GM23338 (cell line): ENCODE measurements around the gene BTN2A1. TPM values are rescaled to one million over a fixed set of nuclear protein-coding genes. Genes with fewer than 3 reads are reported as not detected.

Experiments
- ATAC-seq: fragments of 200-7000 bp; cut with Tn5 transposase; 3 replicates; pipeline ENCODE4 v1.9.1; 2020
- DNase-seq: peaks from one replicate; pipeline ENCODE4 v3.0.0-alpha.2; 2015; ENCODE audit warnings: low spot score
- H2AFZ ChIP-seq: fragments of 200-600 bp; sonication (generic); 2 replicates; pipeline ENCODE4 v1.8.0; 2016; ENCODE audit warnings: antibody characterized with exemption, mild to moderate bottlenecking, moderate library complexity
- H3F3A ChIP-seq: fragments of 200-600 bp; sonication (generic); replicated peaks from 2 replicates; pipeline ENCODE4 v1.8.0; 2017; ENCODE audit warnings: antibody characterized with exemption, mixed run types, low read depth
- H3K27ac ChIP-seq: fragments of 200-600 bp; sonication (generic); 2 replicates; pipeline ENCODE4 v1.6.1; 2016; ENCODE audit warnings: low read depth
- H3K27me3 ChIP-seq: fragments of 200-600 bp; sonication (generic); 2 replicates; pipeline ENCODE4 v1.8.0; 2016; ENCODE audit warnings: mild to moderate bottlenecking, mixed run types, moderate library complexity; ENCODE audit not compliant: insufficient read depth
- H3K36me3 ChIP-seq: fragments of 200-600 bp; sonication (generic); 2 replicates; pipeline ENCODE4 v1.8.0; 2016; ENCODE audit warnings: mild to moderate bottlenecking; ENCODE audit not compliant: insufficient read depth
- H3K4me1 ChIP-seq: fragments of 200-600 bp; sonication (generic); 2 replicates; pipeline ENCODE4 v1.8.0; 2016; ENCODE audit warnings: mild to moderate bottlenecking, moderate library complexity; ENCODE audit not compliant: insufficient read depth
- H3K4me2 ChIP-seq: fragments of 200-600 bp; sonication (generic); 2 replicates; pipeline ENCODE4 v1.7.1; 2017; ENCODE audit warnings: mixed run types
- H3K4me3 ChIP-seq: fragments of 200-600 bp; sonication (generic); 2 replicates; pipeline ENCODE4 v1.6.1; 2016; ENCODE audit warnings: mixed run types
- H3K79me2 ChIP-seq: fragments of 200-600 bp; sonication (generic); replicated peaks from 2 replicates; pipeline ENCODE4 v1.8.0; 2017; ENCODE audit warnings: mild to moderate bottlenecking; ENCODE audit not compliant: insufficient read depth
- H3K9me2 ChIP-seq: fragments of 200-600 bp; sonication (generic); 2 replicates; pipeline ENCODE4 v1.8.0; 2017; ENCODE audit not compliant: insufficient read depth
- H4K20me1 ChIP-seq: fragments of 200-600 bp; sonication (generic); replicated peaks from 2 replicates; pipeline ENCODE4 v1.8.0; 2017; ENCODE audit warnings: mild to moderate bottlenecking; ENCODE audit not compliant: insufficient read depth
- H3K27ac Mint-ChIP-seq: 2 replicates; pipeline ENCODE4 v1.8.0; 2020; ENCODE audit warnings: inconsistent platforms, mild to moderate bottlenecking, moderate library complexity, mixed read lengths
- H3K27me3 Mint-ChIP-seq: 3 replicates; pipeline ENCODE4 v1.8.0; 2022; ENCODE audit warnings: low read depth, mild to moderate bottlenecking, moderate library complexity, mixed read lengths, inconsistent platforms; ENCODE audit not compliant: insufficient read depth, poor library complexity
- H3K36me3 Mint-ChIP-seq: 3 replicates; pipeline ENCODE4 v1.8.0; 2021; ENCODE audit warnings: low read depth, mild to moderate bottlenecking, inconsistent platforms, moderate library complexity, mixed read lengths
- H3K4me1 Mint-ChIP-seq: 3 replicates; pipeline ENCODE4 v1.8.0; 2020; ENCODE audit warnings: mild to moderate bottlenecking, inconsistent platforms, mixed read lengths
- H3K4me3 Mint-ChIP-seq: 3 replicates; pipeline ENCODE4 v1.8.0; 2021; ENCODE audit warnings: moderate library complexity, mild to moderate bottlenecking, inconsistent platforms, mixed read lengths
- H3K9me3 Mint-ChIP-seq: 3 replicates; pipeline ENCODE4 v1.8.0; 2020; ENCODE audit warnings: moderate library complexity, mild to moderate bottlenecking, inconsistent platforms, mixed read lengths
- CREB1 ChIP-seq: fragments of 250-450 bp; sonication (Bioruptor Pico); IDR thresholded peaks from 2 replicates; pipeline ENCODE4 v1.5.0; 2020; ENCODE audit warnings: low read depth, mild to moderate bottlenecking, moderate library complexity
- EZH2 ChIP-seq: fragments of 200-600 bp; sonication (generic); IDR thresholded peaks from one replicate; pipeline ENCODE4 v1.8.0; 2017; ENCODE audit warnings: antibody characterized with exemption, mild to moderate bottlenecking, low read depth; ENCODE audit not compliant: unreplicated experiment
- EZH2phosphoT487 ChIP-seq: fragments of 200-600 bp; sonication (generic); IDR thresholded peaks from one replicate; pipeline ENCODE4 v1.8.1; 2018; ENCODE audit warnings: antibody characterized with exemption; ENCODE audit not compliant: unreplicated experiment
- JUNB ChIP-seq: IDR thresholded peaks from one replicate; pipeline ENCODE4 v1.6.1; 2016; ENCODE audit warnings: antibody characterized with exemption; ENCODE audit not compliant: unreplicated experiment
- NANOG ChIP-seq: IDR thresholded peaks from 2 replicates; pipeline ENCODE4 v1.6.1; 2016; ENCODE audit warnings: antibody characterized with exemption, borderline replicate concordance
- POLR2AphosphoS5 ChIP-seq: IDR thresholded peaks from 2 replicates; pipeline ENCODE4 v1.6.1; 2016; ENCODE audit warnings: antibody characterized with exemption, low read depth
- STAT1 ChIP-seq: IDR thresholded peaks from one replicate; pipeline ENCODE4 v1.6.1; 2016; ENCODE audit warnings: antibody characterized with exemption; ENCODE audit not compliant: unreplicated experiment
- ZNF114 ChIP-seq: fragments of 250-450 bp; sonication (Bioruptor Pico); IDR thresholded peaks from 2 replicates; pipeline ENCODE4 v1.5.0; 2020; ENCODE audit warnings: mild to moderate bottlenecking, moderate library complexity
- ZNF331 ChIP-seq: fragments of 250-450 bp; sonication (Bioruptor Pico); IDR thresholded peaks from 2 replicates; pipeline ENCODE4 v1.5.0; 2020; ENCODE audit warnings: low read depth, mild to moderate bottlenecking, moderate library complexity
- polyA plus RNA-seq: library from polyadenylated mRNA; unstranded; fragments of >200 nt; fragmentation: Nextera tagmentation; extraction: Ambion mirVana; gene quantifications from 2 replicates; pipeline ENCODE4 v1.2.1, GENCODE V29; 2016
- total RNA-seq: library from RNA; depleted of rRNA; stranded (reverse); fragments of >200 nt; shearing (Covaris generic); gene quantifications from 2 replicates; pipeline ENCODE4 v1.2.3, GENCODE V29; 2014
- TF ChIP-seq, protein P1 (sequence below): IDR thresholded peaks from 2 replicates; pipeline ENCODE4 v1.6.1; 2016; ENCODE audit warnings: antibody characterized with exemption
- TF ChIP-seq, protein P2 (sequence below), 2 experiments: fragments of 200-600 bp in 1 of 2; sonication (generic) in 1 of 2; conservative IDR thresholded peaks; 2 replicates each; pipeline versions ENCODE4 v1.5.1 to v1.6.1; 2016 to 2017; ENCODE audit warnings: antibody characterized with exemption in 2 of 2, low read depth in 2 of 2, mild to moderate bottlenecking in 2 of 2, moderate library complexity in 1 of 2
- TF ChIP-seq, protein P3 (sequence below): fragments of 250-450 bp; sonication (Bioruptor Pico); IDR thresholded peaks from 2 replicates; pipeline ENCODE4 v1.5.0; 2020; ENCODE audit warnings: mild to moderate bottlenecking, moderate library complexity

BTN2A1 gene
- total and polyA plus RNA-seq, 2 experiments from 2014 or later = 6.3 to 7.0 TPM

DNA sequence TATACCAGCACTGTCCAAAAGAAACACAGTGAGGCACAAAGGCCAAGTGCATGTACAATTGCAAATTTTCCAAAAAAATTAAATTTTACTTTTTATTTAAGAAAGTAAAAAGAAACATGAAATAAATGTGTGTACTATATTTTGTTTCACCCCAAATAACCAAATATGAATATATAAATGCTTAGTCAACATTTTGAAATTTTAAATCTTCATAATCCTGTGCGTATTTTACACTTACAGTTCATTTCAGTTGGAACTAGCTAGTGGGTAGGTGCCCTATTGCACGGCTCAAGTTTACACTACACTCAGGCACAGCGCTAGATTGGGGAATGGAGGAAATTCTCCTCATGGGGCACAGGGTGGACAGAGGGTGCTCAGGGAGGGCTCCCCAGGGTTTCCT is 35.4 kb upstream of the BTN2A1 start:
- no peaks in the 10 kb centered on the region for H3K9me2 ChIP-seq
- 0 out of 2 replicates have a peak, but pooled peaks cover 4% of the 10 kb centered on the region for H3F3A ChIP-seq
- DNase-seq = no peak
- Mint-ChIP-seq H3K4me1 (peaks cover 6% of the 10 kb centered on the region; the same call in 2 of the 3 replicates), H3K9me3 (peaks cover 17% of the 10 kb centered on the region), H3K36me3 (peaks cover 19% of the 10 kb centered on the region), H3K27me3 (no peaks in the 10 kb centered on the region), H3K4me3 (peak overlapping the region; percentile 53; the same call in 2 of the 3 replicates), H3K27ac (no peak overlapping the region)
- H3K27ac ChIP-seq = no peak overlapping the region
- no peaks in the 10 kb centered on the region for H3K4me1 ChIP-seq
- H3K4me2 ChIP-seq = peak overlapping the region; percentile 56
- peak overlapping the region; percentile 57; the same call in 1 of the 2 replicates for H3K4me3 ChIP-seq
- H3K27me3 ChIP-seq = no peaks in the 10 kb centered on the region
- H3K79me2 ChIP-seq = no peaks in the 10 kb centered on the region
- TF ChIP-seq JUNB (no peak), CREB1 (no peak), NANOG (no peak), ZNF114 (CRISPR knock-in tag) (no peak)
- no peaks in the 10 kb centered on the region for H3K36me3 ChIP-seq
- no peaks in the 10 kb centered on the region for H4K20me1 ChIP-seq
- H2AFZ ChIP-seq = no peak overlapping the region
- ATAC-seq = no peak

DNA sequence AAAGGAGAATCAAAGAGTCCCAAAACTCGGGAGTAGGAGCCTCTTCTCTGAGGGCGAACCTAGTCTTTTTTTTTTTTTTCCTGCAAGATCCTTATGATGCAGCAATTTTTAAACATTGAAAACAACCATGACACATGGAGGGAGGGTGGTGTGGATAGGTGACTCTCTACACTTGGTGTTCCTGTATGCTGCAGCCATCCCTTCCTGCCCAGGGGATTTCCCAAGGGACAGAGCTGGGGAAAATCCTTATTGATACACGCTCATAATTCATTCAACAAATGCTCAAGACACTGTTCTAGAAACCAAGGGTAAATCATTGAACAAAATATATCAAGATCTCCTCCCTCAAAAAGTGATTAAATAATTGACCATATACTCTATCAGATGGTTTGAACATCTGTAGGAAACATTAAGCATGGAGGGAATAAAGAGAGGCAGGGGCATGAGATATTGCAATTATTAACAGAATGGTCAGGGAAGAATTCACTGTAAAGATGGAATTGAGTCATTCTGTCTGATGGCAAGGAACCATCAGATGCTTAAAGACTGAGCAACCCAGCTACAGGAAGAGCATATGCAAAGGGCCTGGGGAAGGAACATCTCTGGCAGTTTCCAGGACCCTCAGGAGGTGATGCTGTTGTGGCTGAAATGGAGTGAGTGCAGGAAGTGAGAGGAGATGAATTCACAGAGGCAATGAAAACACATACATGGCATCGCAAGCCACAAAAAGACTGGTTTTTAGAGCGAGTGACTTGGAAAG is 30.9 kb upstream of the BTN2A1 start:
- Mint-ChIP-seq H3K27me3 (peaks cover 2% of the 10 kb centered on the region), H3K9me3 (no peaks in the 10 kb centered on the region; the same call in 2 of the 3 replicates), H3K4me1 (peaks cover 6% of the 10 kb centered on the region; the same call in 2 of the 3 replicates), H3K27ac (no peak overlapping the region), H3K36me3 (peaks cover 32% of the 10 kb centered on the region), H3K4me3 (no peak overlapping the region)
- Histone ChIP-seq H3K79me2 (no peaks in the 10 kb centered on the region), H3F3A (no peaks in the 10 kb centered on the region), H3K27me3 (no peaks in the 10 kb centered on the region), H3K4me2 (no peak overlapping the region), H3K4me3 (no peak overlapping the region), H3K9me2 (no peaks in the 10 kb centered on the region), H4K20me1 (no peaks in the 10 kb centered on the region), H3K27ac (no peak overlapping the region), H2AFZ (no peak overlapping the region), H3K36me3 (no peaks in the 10 kb centered on the region; the same call in 1 of the 2 replicates), H3K4me1 (no peaks in the 10 kb centered on the region)
- ATAC-seq (no peak), DNase-seq (no peak)
- TF ChIP-seq, protein P1, sequence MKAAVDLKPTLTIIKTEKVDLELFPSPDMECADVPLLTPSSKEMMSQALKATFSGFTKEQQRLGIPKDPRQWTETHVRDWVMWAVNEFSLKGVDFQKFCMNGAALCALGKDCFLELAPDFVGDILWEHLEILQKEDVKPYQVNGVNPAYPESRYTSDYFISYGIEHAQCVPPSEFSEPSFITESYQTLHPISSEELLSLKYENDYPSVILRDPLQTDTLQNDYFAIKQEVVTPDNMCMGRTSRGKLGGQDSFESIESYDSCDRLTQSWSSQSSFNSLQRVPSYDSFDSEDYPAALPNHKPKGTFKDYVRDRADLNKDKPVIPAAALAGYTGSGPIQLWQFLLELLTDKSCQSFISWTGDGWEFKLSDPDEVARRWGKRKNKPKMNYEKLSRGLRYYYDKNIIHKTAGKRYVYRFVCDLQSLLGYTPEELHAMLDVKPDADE = no peak
- no peak for TF ChIP-seq CREB1
- TF ChIP-seq EZH2phosphoT487 = no peak
- TF ChIP-seq POLR2AphosphoS5 = no peak
- no peak for TF ChIP-seq NANOG
- no peak for TF ChIP-seq EZH2
- no peak for TF ChIP-seq ZNF331
- TF ChIP-seq STAT1 = no peak
- no peak for TF ChIP-seq ZNF114 (CRISPR knock-in tag)
- TF ChIP-seq, protein P2, sequence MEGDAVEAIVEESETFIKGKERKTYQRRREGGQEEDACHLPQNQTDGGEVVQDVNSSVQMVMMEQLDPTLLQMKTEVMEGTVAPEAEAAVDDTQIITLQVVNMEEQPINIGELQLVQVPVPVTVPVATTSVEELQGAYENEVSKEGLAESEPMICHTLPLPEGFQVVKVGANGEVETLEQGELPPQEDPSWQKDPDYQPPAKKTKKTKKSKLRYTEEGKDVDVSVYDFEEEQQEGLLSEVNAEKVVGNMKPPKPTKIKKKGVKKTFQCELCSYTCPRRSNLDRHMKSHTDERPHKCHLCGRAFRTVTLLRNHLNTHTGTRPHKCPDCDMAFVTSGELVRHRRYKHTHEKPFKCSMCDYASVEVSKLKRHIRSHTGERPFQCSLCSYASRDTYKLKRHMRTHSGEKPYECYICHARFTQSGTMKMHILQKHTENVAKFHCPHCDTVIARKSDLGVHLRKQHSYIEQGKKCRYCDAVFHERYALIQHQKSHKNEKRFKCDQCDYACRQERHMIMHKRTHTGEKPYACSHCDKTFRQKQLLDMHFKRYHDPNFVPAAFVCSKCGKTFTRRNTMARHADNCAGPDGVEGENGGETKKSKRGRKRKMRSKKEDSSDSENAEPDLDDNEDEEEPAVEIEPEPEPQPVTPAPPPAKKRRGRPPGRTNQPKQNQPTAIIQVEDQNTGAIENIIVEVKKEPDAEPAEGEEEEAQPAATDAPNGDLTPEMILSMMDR (conservative IDR thresholded peaks at IDR 0.05; ENCODE audit: low read depth in 2 of 2) = no peak
- TF ChIP-seq, protein P3, sequence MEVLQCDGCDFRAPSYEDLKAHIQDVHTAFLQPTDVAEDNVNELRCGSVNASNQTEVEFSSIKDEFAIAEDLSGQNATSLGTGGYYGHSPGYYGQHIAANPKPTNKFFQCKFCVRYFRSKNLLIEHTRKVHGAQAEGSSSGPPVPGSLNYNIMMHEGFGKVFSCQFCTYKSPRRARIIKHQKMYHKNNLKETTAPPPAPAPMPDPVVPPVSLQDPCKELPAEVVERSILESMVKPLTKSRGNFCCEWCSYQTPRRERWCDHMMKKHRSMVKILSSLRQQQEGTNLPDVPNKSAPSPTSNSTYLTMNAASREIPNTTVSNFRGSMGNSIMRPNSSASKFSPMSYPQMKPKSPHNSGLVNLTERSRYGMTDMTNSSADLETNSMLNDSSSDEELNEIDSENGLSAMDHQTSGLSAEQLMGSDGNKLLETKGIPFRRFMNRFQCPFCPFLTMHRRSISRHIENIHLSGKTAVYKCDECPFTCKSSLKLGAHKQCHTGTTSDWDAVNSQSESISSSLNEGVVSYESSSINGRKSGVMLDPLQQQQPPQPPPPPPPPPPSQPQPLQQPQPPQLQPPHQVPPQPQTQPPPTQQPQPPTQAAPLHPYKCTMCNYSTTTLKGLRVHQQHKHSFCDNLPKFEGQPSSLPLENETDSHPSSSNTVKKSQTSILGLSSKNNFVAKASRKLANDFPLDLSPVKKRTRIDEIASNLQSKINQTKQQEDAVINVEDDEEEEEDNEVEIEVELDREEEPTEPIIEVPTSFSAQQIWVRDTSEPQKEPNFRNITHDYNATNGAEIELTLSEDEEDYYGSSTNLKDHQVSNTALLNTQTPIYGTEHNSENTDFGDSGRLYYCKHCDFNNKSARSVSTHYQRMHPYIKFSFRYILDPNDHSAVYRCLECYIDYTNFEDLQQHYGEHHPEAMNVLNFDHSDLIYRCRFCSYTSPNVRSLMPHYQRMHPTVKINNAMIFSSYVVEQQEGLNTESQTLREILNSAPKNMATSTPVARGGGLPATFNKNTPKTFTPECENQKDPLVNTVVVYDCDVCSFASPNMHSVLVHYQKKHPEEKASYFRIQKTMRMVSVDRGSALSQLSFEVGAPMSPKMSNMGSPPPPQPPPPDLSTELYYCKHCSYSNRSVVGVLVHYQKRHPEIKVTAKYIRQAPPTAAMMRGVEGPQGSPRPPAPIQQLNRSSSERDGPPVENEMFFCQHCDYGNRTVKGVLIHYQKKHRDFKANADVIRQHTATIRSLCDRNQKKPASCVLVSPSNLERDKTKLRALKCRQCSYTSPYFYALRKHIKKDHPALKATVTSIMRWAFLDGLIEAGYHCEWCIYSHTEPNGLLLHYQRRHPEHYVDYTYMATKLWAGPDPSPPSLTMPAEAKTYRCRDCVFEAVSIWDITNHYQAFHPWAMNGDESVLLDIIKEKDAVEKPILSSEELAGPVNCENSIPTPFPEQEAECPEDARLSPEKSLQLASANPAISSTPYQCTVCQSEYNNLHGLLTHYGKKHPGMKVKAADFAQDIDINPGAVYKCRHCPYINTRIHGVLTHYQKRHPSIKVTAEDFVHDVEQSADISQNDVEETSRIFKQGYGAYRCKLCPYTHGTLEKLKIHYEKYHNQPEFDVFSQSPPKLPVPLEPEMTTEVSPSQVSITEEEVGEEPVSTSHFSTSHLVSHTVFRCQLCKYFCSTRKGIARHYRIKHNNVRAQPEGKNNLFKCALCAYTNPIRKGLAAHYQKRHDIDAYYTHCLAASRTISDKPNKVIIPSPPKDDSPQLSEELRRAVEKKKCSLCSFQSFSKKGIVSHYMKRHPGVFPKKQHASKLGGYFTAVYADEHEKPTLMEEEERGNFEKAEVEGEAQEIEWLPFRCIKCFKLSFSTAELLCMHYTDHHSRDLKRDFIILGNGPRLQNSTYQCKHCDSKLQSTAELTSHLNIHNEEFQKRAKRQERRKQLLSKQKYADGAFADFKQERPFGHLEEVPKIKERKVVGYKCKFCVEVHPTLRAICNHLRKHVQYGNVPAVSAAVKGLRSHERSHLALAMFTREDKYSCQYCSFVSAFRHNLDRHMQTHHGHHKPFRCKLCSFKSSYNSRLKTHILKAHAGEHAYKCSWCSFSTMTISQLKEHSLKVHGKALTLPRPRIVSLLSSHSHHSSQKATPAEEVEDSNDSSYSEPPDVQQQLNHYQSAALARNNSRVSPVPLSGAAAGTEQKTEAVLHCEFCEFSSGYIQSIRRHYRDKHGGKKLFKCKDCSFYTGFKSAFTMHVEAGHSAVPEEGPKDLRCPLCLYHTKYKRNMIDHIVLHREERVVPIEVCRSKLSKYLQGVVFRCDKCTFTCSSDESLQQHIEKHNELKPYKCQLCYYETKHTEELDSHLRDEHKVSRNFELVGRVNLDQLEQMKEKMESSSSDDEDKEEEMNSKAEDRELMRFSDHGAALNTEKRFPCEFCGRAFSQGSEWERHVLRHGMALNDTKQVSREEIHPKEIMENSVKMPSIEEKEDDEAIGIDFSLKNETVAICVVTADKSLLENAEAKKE (CRISPR knock-in tag) = no peak
